ENCODE measurements around the gene NTM.

- TF ChIP-seq, protein P1, sequence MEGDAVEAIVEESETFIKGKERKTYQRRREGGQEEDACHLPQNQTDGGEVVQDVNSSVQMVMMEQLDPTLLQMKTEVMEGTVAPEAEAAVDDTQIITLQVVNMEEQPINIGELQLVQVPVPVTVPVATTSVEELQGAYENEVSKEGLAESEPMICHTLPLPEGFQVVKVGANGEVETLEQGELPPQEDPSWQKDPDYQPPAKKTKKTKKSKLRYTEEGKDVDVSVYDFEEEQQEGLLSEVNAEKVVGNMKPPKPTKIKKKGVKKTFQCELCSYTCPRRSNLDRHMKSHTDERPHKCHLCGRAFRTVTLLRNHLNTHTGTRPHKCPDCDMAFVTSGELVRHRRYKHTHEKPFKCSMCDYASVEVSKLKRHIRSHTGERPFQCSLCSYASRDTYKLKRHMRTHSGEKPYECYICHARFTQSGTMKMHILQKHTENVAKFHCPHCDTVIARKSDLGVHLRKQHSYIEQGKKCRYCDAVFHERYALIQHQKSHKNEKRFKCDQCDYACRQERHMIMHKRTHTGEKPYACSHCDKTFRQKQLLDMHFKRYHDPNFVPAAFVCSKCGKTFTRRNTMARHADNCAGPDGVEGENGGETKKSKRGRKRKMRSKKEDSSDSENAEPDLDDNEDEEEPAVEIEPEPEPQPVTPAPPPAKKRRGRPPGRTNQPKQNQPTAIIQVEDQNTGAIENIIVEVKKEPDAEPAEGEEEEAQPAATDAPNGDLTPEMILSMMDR (IDR thresholded peaks at IDR 0.05): no peak
- no peak for TF ChIP-seq POLR2A (IDR thresholded peaks at IDR 0.05)
Observed at GRCh38 chr11:132137981-132138313, 767.5 kb downstream of the NTM start.

All from uterus (tissue), 2 donors.